ENCODE measurements around the gene COPS3.
"Not testable (repeated sequence)": the region's sequence is repeated elsewhere in the genome, so short reads cannot be mapped to it uniquely, and the experiment has no call there.

The COPS3 gene

DNA sequence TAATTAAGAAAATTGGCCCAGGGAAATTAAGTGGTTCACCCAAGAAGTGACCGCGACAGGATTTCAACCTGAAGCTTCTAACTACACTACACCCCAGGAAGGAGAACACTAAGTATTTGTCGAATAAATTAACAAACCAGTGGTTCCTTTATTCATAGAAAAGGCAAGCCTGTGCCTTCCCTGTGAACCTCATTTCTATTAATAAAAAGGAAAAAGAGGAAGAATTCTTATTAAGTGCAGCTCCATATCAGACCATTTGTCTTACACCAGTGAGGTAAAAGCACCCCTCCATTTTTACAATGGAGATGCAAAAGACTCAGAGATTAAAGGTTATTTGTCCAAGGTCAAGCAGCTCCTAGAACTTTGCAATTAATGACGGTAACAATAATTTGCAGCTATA, 1.7 kb downstream of the COPS3 start:
- Mint-ChIP-seq H3K27ac (no peak overlapping the region), H3K27me3 (ENCODE audit: low read depth, poor library complexity) (peaks cover 8% of the 10 kb centered on the region)

DNA sequence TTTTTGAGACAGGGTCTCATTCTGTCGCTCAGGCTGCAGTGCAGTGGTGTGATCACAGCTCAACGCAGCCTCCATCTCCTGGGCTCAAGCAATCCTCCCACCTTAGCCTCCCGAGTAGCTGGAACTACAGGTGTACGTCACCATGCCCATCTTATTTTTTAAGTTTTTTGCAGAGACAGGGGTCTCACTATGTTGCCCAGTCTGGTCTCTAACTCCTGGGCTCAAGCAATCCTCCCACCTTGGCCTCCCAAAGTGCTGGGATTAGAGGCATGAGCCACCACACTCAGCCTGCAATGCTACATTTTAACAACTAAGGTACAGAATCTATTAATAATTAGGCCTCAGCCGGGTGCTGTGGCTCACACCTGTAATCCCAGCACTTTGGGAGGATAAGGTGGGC, 3.6 kb downstream of the COPS3 start:
- not testable (repeated sequence) for H3K4me3 Mint-ChIP-seq; H3K9me3 Mint-ChIP-seq; DNase-seq; H3K27me3 Mint-ChIP-seq (ENCODE audit: low read depth, poor library complexity); H3K27ac Mint-ChIP-seq
- H3K36me3 Mint-ChIP-seq (ENCODE audit: low read depth): peaks cover 33% of the 10 kb centered on the region
- H3K4me1 Mint-ChIP-seq: peaks cover 45% of the 10 kb centered on the region

More for the DNA sequence above, 1.7 kb downstream of the COPS3 start:
- no peaks in the 10 kb centered on the region for H3K9me3 Mint-ChIP-seq
- no peak for DNase-seq
- peak overlapping the region; percentile 90 for H3K4me3 Mint-ChIP-seq
- TF ChIP-seq, protein P1, sequence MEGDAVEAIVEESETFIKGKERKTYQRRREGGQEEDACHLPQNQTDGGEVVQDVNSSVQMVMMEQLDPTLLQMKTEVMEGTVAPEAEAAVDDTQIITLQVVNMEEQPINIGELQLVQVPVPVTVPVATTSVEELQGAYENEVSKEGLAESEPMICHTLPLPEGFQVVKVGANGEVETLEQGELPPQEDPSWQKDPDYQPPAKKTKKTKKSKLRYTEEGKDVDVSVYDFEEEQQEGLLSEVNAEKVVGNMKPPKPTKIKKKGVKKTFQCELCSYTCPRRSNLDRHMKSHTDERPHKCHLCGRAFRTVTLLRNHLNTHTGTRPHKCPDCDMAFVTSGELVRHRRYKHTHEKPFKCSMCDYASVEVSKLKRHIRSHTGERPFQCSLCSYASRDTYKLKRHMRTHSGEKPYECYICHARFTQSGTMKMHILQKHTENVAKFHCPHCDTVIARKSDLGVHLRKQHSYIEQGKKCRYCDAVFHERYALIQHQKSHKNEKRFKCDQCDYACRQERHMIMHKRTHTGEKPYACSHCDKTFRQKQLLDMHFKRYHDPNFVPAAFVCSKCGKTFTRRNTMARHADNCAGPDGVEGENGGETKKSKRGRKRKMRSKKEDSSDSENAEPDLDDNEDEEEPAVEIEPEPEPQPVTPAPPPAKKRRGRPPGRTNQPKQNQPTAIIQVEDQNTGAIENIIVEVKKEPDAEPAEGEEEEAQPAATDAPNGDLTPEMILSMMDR (IDR thresholded peaks at IDR 0.05): no peak
- peaks cover 19% of the 10 kb centered on the region for H3K36me3 Mint-ChIP-seq (ENCODE audit: low read depth)
- peaks cover 45% of the 10 kb centered on the region for H3K4me1 Mint-ChIP-seq

DNA sequence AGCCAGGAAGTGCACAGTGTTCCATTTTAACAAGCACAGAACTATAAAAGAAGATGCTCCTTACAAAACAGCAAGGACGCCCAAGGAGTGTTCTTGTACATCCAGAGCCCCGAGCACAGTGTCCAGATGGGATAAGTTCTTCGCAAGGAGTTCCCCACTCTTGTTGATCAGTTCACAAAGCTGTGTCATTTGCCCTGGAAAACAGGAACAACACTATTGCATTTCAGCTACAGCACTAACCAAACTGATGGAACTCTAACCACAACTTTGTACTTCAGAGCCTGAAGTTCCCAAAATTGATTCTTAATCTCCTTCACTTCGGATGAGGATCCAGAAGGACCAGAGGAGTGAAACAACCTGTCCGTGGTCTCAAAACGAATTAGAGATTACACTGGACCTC, 5.1 kb downstream of the COPS3 start:
- no peaks in the 10 kb centered on the region for H3K27me3 Mint-ChIP-seq (ENCODE audit: low read depth, poor library complexity)
- no peak for DNase-seq
- no peaks in the 10 kb centered on the region for H3K9me3 Mint-ChIP-seq
- TF ChIP-seq, protein P1 (IDR thresholded peaks at IDR 0.05): no peak
- no peak overlapping the region for H3K4me3 Mint-ChIP-seq
- peaks cover 38% of the 10 kb centered on the region for H3K36me3 Mint-ChIP-seq (ENCODE audit: low read depth)
- peaks cover 31% of the 10 kb centered on the region for H3K4me1 Mint-ChIP-seq
- no peak overlapping the region for H3K27ac Mint-ChIP-seq

DNA sequence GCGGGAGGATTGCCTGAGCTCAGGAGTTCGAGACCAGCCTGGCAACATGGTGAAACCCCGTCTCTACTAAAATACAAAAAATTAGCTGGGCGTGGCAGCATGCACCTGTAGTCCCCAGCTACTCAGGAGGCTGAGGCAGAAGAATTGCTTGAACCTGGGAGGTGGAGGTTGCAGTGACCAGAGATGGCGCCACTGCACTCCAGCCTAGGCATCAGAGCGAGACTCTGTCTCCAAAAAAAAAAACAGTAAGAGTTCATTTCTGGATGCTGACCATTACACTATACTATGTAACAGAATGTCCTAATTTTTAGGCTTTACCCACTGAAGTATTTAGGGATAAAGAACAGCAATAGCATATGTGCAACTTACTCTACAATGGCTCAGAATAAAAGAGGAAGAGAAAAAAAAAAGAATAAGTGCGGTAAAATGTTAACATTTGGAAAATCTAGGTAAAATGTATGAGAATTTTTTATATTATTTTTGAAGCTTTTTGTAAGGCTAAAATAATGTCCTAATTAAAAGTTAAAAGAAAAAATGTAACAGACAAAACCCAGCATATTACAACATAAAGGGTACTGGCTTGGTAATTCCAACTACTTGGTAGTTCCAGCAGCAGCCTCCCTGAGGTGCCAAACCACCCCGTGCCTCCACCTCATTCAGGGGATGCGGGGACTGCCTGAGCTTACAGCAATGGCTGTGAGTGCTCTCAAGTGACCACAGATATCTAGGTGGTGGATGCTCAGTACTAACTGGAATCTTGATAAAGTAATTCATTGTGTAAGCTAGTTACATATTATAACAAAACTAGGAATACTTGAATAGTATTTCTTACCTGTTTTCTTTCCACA, 10.9 kb downstream of the COPS3 start:
- no peak overlapping the region for H3K4me3 Mint-ChIP-seq
- H3K9me3 Mint-ChIP-seq: no peaks in the 10 kb centered on the region
- no peaks in the 10 kb centered on the region for H3K4me1 Mint-ChIP-seq
- DNase-seq: peak; percentile 8
- no peaks in the 10 kb centered on the region for H3K27me3 Mint-ChIP-seq (ENCODE audit: low read depth, poor library complexity)
- H3K36me3 Mint-ChIP-seq (ENCODE audit: low read depth): peaks cover 68% of the 10 kb centered on the region
- TF ChIP-seq, protein P1 (IDR thresholded peaks at IDR 0.05): no peak
- H3K27ac Mint-ChIP-seq: no peak overlapping the region

DNA sequence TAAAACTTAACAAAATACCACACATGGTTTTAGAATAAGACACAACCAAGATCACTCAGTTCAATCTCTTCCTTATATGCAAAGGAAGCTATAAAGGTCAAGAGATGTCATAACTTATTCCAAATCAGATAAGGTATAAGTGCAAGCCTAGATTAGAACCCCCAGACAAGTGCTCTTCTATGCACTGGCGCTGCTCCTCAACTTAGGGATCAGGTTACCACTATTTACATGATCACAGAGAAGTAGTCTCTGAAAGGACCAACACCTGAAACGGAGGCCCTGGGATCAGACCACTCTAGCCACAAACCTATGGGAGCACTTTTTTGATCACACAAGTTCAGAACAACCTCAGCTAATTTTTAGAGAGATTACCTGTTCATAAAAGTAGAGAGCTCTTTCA, 16.6 kb downstream of the COPS3 start:
- TF ChIP-seq, protein P1 (IDR thresholded peaks at IDR 0.05): no peak
- Mint-ChIP-seq H3K4me3 (no peak overlapping the region), H3K27me3 (ENCODE audit: low read depth, poor library complexity) (no peaks in the 10 kb centered on the region), H3K36me3 (ENCODE audit: low read depth) (peaks cover 71% of the 10 kb centered on the region), H3K27ac (no peak overlapping the region), H3K9me3 (no peaks in the 10 kb centered on the region), H3K4me1 (no peaks in the 10 kb centered on the region)
- no peak for DNase-seq

DNA sequence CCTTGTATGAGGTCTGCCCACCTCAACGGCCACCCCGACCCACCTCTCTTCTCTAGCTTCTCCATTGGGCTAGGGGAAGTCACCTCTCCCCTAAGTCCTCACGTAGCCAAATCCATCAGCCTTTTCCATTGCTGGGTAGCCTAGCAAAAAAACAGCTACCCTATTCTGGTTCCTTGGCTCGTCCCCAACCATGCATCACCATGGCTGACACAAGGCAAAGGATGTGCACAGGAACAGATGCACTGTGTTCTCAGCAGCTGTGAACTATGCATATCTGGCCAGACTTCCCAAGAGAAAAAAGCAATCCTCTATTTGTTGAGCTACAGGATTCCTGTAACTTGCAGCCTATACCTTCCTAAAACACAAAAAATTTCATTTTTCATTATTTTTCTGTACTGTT, 22.0 kb downstream of the COPS3 start:
- H3K27ac Mint-ChIP-seq: no peak overlapping the region
- no peak for DNase-seq
- peaks cover 83% of the 10 kb centered on the region for H3K36me3 Mint-ChIP-seq (ENCODE audit: low read depth)
- H3K4me1 Mint-ChIP-seq: no peaks in the 10 kb centered on the region
- TF ChIP-seq, protein P1 (IDR thresholded peaks at IDR 0.05): no peak
- H3K27me3 Mint-ChIP-seq (ENCODE audit: low read depth, poor library complexity): peaks cover 5% of the 10 kb centered on the region
- H3K4me3 Mint-ChIP-seq: no peak overlapping the region
- H3K9me3 Mint-ChIP-seq: no peaks in the 10 kb centered on the region
